NT2/D1 (cell line): ENCODE data around the gene LARP4B.

Source experiments
- DNase-seq: peaks from one replicate; pipeline ENCODE4 v3.0.0-alpha.2; 2011; ENCODE audit warnings: low read depth, low spot score
- H3K27me3 ChIP-seq: 2 replicates; pipeline ENCODE4 v1.6.0; 2011; ENCODE audit warnings: mild to moderate bottlenecking; ENCODE audit not compliant: insufficient read length, insufficient read depth
- H3K36me3 ChIP-seq: 2 replicates; pipeline ENCODE4 v1.6.1; 2011; ENCODE audit warnings: mild to moderate bottlenecking, low read length, mixed read lengths; ENCODE audit not compliant: insufficient read depth, insufficient read length
- H3K4me1 ChIP-seq: 2 replicates; pipeline ENCODE4 v1.5.1; 2011; ENCODE audit not compliant: insufficient read depth, insufficient read length
- H3K4me3 ChIP-seq: 2 replicates; pipeline ENCODE4 v1.5.1; 2011; ENCODE audit warnings: low read depth; ENCODE audit not compliant: insufficient read length
- H3K9ac ChIP-seq: 2 replicates; pipeline ENCODE4 v1.6.0; 2011; ENCODE audit warnings: low read depth; ENCODE audit not compliant: insufficient read length
- H3K9me3 ChIP-seq: 2 replicates; pipeline ENCODE4 v1.5.1; 2011; ENCODE audit warnings: mild to moderate bottlenecking, low read length; ENCODE audit not compliant: insufficient read depth
- SUZ12 ChIP-seq: IDR thresholded peaks from 2 replicates; pipeline ENCODE4 v1.6.1; 2011; ENCODE audit not compliant: insufficient read length, insufficient read depth; ENCODE audit errors: extremely low read depth
- YY1 ChIP-seq: IDR thresholded peaks from 2 replicates; pipeline ENCODE4 v1.6.1; 2011; ENCODE audit not compliant: insufficient read length, insufficient read depth
- ZNF274 ChIP-seq: IDR thresholded peaks from 2 replicates; pipeline ENCODE4 v1.6.1; 2011; ENCODE audit warnings: mild to moderate bottlenecking, low read depth, low read length

Gene LARP4B

GRCh38 chr10:812787-813186 is 118.7 kb downstream of the LARP4B start:
- peaks cover 84% of the 10 kb centered on the region for H3K36me3 ChIP-seq
- no peak overlapping the region for H3K9ac ChIP-seq

GRCh38 chr10:811379-812175 is 119.9 kb downstream of the LARP4B start:
- Histone ChIP-seq H3K36me3 (peaks cover 84% of the 10 kb centered on the region), H3K9ac (no peak overlapping the region), H3K4me1 (no peaks in the 10 kb centered on the region), H3K27me3 (no peaks in the 10 kb centered on the region), H3K4me3 (no peak overlapping the region), H3K9me3 (no peaks in the 10 kb centered on the region)
- DNase-seq: no peak
- no peak for TF ChIP-seq SUZ12
- TF ChIP-seq ZNF274: no peak
- TF ChIP-seq YY1: no peak

More at GRCh38 chr10:812787-813186, 118.7 kb downstream of the LARP4B start:
- H3K9me3 ChIP-seq: no peaks in the 10 kb centered on the region
- no peak overlapping the region for H3K4me3 ChIP-seq
- TF ChIP-seq YY1: no peak
- no peak for TF ChIP-seq ZNF274
- no peak for TF ChIP-seq SUZ12
- no peak for DNase-seq
- H3K27me3 ChIP-seq: no peaks in the 10 kb centered on the region
- no peaks in the 10 kb centered on the region for H3K4me1 ChIP-seq

- H3K36me3 ChIP-seq: peaks cover 84% of the 10 kb centered on the region
- no peaks in the 10 kb centered on the region for H3K4me1 ChIP-seq
- H3K27me3 ChIP-seq: no peaks in the 10 kb centered on the region
- H3K4me3 ChIP-seq: no peak overlapping the region
- TF ChIP-seq YY1: no peak
- TF ChIP-seq ZNF274: no peak
- TF ChIP-seq SUZ12: no peak
- H3K9ac ChIP-seq: no peak overlapping the region
- H3K9me3 ChIP-seq: no peaks in the 10 kb centered on the region
- peak; percentile 23 for DNase-seq
These were observed 121.1 kb downstream of the LARP4B start for GRCh38 chr10:810351-810846.

GRCh38 chr10:809671-810350 is 121.7 kb downstream of the LARP4B start:
- Histone ChIP-seq H3K9ac (no peak overlapping the region), H3K36me3 (peaks cover 81% of the 10 kb centered on the region), H3K27me3 (no peaks in the 10 kb centered on the region), H3K9me3 (no peaks in the 10 kb centered on the region), H3K4me1 (no peaks in the 10 kb centered on the region), H3K4me3 (no peak overlapping the region)
- TF ChIP-seq YY1 (no peak), ZNF274 (no peak), SUZ12 (no peak)
- DNase-seq: no peak

- H3K9ac ChIP-seq: no peak overlapping the region
- no peaks in the 10 kb centered on the region for H3K27me3 ChIP-seq
- peaks cover 67% of the 10 kb centered on the region for H3K36me3 ChIP-seq
- H3K9me3 ChIP-seq: no peaks in the 10 kb centered on the region
- no peak overlapping the region for H3K4me3 ChIP-seq
- TF ChIP-seq YY1 (no peak), ZNF274 (no peak), SUZ12 (no peak)
- no peak for DNase-seq
- peaks cover 4% of the 10 kb centered on the region for H3K4me1 ChIP-seq
These were observed 123.5 kb downstream of the LARP4B start for GRCh38 chr10:807958-808353.

GRCh38 chr10:807163-807957 is 124.1 kb downstream of the LARP4B start:
- H3K36me3 ChIP-seq: peaks cover 63% of the 10 kb centered on the region
- no peak overlapping the region for H3K9ac ChIP-seq
- TF ChIP-seq ZNF274: no peak
- TF ChIP-seq SUZ12: no peak
- TF ChIP-seq YY1: no peak
- no peak overlapping the region for H3K4me3 ChIP-seq
- no peaks in the 10 kb centered on the region for H3K9me3 ChIP-seq
- peaks cover 4% of the 10 kb centered on the region for H3K4me1 ChIP-seq
- H3K27me3 ChIP-seq: no peaks in the 10 kb centered on the region
- DNase-seq: no peak
